A549 treated with Mapracorat at 1 μM for 4 hours (cell line): ENCODE data around the gene PSMB8. TPM values are rescaled to one million over a fixed set of nuclear protein-coding genes. Genes with fewer than 3 reads are reported as not detected.

Source experiments
- total RNA-seq: library from RNA; stranded (reverse); fragments of 200-300 nt; extraction: Qiagen RNA extraction; gene quantifications from 5 replicates; pipeline ENCODE4 v1.2.3, GENCODE V29; 2022

Gene PSMB8
- total RNA-seq, result 17.9 to 21.8 TPM (median 20.1 TPM) in 5 replicates

GRCh38 chr6:32843979-32844838 is at the start of gene PSMB8:
TSS of gene PSMB8 (minus strand) at chr6:32844047. CDS start at chr6:32843996, 51 bp downstream.

GRCh38 chr6:32853541-32854375 is 9.9 kb upstream of the PSMB8 start, which contains the start of the genes PSMB9 and TAP1:
TSS of gene PSMB9 (plus strand) at chr6:32854192. CDS start at chr6:32854230, 38 bp downstream.
TSS of gene TAP1 (minus strand) at chr6:32853704. CDS start at chr6:32853636, 68 bp downstream.

GRCh38 chr6:32838114-32838958 is 5.5 kb downstream of the PSMB8 start, which contains the start of gene TAP2:
TSS of gene TAP2 (minus strand) at chr6:32838739. CDS start at chr6:32838233, 506 bp downstream.

GRCh38 chr6:32816746-32817204 is 27.1 kb downstream of the PSMB8 start, which contains the start of gene HLA-DOB:
TSS of gene HLA-DOB (minus strand) at chr6:32817002. CDS start at chr6:32816951, 51 bp downstream.

Other genes starting within 250 kb of the PSMB8 start
- gene HLA-DQA1, start 206.6 kb downstream of the PSMB8 start, total RNA-seq, result not detected in 5 replicates
- gene HLA-DQB1, start 177.4 kb downstream of the PSMB8 start, total RNA-seq, result not detected in 5 replicates
- not detected in 5 replicates for gene HLA-DQA2, start 102.7 kb downstream of the PSMB8 start, total RNA-seq
- not detected in 5 replicates for gene HLA-DQB2, start 80.5 kb downstream of the PSMB8 start, total RNA-seq
- 0.11 to 0.20 TPM in 2 of 5 replicates, not detected in the others for gene HLA-DOB, start 27.0 kb downstream of the PSMB8 start, total RNA-seq
- 13.3 to 25.1 TPM (median 16.8 TPM) in 5 replicates for gene TAP2, start 5.3 kb downstream of the PSMB8 start, total RNA-seq
- 33.5 to 40.6 TPM (median 35.1 TPM) in 5 replicates for gene TAP1, start 9.7 kb upstream of the PSMB8 start, total RNA-seq
- 15.9 to 24.5 TPM (median 18.6 TPM) in 5 replicates for gene PSMB9, start 10.1 kb upstream of the PSMB8 start, total RNA-seq
- gene HLA-DMB, start 97.0 kb upstream of the PSMB8 start, total RNA-seq, result 1.3 to 2.2 TPM (median 1.9 TPM) in 5 replicates
- 2.4 to 3.3 TPM (median 2.6 TPM) in 5 replicates for gene HLA-DMA, start 109.0 kb upstream of the PSMB8 start, total RNA-seq
- 112 to 140 TPM (median 119 TPM) in 5 replicates for gene BRD2, start 124.5 kb upstream of the PSMB8 start, total RNA-seq
- gene HLA-DOA, start 165.5 kb upstream of the PSMB8 start, total RNA-seq, result not detected in 5 replicates
- gene HLA-DPA1, start 229.6 kb upstream of the PSMB8 start, total RNA-seq, result not detected in 5 replicates
- gene HLA-DPB1, start 231.9 kb upstream of the PSMB8 start, total RNA-seq, result not detected in 5 replicates